Fibroblast of skin of back (primary cell): Measurements from ENCODE around the gene KDM5D. TPM values are rescaled to one million over a fixed set of nuclear protein-coding genes. Genes with fewer than 3 reads are reported as not detected.

Experiments
- DNase-seq: peaks from one replicate; pipeline ENCODE4 v3.0.0-alpha.2; 2013
- polyA plus RNA-seq, 2 experiments: library from polyadenylated mRNA; unstranded; fragments of 120-200 nt; gene quantifications; one replicate each; pipeline ENCODE4 v1.2.1, GENCODE V29; 2013; ENCODE audit not compliant: insufficient read length in 2 of 2

The KDM5D gene
- 14.5 TPM for polyA plus RNA-seq (2013, experiment 1 of 2; ENCODE audit: insufficient read length)
- polyA plus RNA-seq (2013, experiment 2 of 2; ENCODE audit: insufficient read length) = 18.2 TPM

DNA sequence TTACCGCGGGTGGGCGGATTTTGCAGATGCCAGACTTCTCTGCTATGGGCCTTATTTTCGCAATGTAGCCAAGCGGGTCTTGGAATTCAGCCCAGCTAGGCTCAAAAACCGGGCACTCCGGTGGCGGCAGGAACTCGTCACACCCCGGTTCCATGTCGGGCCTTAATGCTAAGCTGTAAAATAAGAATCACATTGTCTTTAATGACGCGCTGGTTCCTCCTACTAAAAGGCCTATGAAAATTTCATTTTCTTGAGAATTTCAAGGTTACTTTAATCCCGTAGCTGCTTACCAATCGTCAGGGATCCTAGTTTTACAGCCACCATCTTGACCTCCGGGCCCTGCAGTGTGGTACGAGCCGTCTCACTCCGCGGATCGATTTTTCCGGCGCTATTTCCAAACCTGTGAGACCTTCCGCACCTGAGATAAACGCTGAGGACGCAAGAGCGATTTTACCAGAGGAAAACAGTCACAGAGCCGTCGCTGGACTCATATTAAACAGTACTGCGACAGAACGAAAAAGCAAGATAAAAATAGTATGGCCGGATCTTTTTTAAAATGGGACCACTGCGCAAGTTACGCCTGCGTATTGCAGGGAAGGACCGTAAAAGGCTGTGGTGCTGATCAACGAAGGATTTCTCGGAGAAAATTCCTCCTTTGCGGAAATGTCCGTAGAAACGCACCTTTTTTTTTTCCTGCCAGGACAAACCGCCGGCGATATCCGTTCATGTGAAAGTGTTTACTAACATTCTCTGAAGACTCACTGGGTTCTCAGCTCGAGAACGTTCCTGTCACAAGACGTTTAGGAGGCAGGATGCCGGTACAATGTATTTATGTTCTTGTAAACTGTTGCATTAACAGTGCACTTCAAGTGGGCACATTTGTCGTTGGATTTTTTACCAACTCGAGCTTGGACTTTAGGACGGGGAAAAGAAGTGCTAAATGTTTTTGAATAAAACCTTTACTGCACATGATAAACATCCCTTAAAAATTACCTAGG is at the start of gene KDM5D:
TSS of gene KDM5D (minus strand) at position 346 of the 998 bp plus-strand sequence. CDS start at position 154, 192 bp downstream.
- DNase-seq = peak; percentile 71

DNA sequence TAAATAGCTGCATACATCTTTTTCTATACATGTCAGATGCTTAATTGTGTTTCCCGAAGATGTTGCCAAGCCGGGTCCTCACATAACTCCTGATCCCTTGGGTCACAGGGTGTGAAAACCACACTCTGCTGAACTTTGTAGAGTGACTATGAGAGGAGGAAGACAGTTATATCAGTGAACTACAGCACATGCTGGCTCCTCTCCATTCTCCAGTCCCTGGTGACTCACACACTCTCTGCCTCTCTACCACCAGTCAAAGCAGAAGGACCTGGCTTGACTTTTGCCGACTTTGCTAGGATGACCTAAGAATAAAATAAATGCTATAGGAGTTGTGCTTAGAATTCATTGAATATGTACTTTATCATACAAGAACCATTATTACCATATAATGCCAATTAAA is 23.8 kb upstream of the KDM5D start:
- DNase-seq = no peak

DNA sequence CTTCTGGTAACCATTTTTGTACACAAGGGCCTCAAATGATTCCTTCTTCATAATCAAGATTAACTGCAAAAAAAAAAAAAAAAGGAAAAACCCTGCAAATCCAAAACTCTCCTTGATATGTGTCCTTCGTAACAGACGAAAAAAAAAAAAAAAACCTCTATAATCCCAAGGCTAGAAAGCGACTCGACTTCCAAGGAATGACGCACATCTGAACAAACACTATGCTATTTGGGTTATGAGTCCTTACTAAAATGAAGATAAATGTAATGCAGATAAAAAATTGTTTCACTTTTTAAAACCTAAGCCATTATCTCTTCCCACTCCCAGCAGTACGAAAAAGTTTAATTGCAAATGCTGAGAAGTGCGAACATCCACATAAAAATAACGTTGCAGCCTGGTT is 1.2 kb downstream of the KDM5D start:
- peak; percentile 14 for DNase-seq

DNA sequence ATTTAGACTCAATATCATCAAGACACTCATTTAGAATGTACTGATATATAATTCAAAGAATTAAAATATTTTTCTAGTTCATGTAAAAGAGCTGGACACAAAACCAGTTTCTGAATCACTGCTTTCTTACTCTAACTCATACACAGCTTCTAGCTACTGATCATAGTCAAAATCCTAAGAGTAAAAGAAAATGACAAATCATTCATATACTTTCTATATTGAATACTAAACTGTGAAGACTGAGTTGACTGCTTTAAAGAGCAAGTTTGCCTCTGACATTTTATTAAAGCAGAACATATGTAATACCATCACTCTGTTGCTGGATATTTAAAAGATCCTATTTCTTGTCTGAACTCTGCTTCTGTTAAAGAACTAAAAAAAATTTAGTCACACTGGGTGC is 2.4 kb downstream of the KDM5D start:
- DNase-seq = no peak

DNA sequence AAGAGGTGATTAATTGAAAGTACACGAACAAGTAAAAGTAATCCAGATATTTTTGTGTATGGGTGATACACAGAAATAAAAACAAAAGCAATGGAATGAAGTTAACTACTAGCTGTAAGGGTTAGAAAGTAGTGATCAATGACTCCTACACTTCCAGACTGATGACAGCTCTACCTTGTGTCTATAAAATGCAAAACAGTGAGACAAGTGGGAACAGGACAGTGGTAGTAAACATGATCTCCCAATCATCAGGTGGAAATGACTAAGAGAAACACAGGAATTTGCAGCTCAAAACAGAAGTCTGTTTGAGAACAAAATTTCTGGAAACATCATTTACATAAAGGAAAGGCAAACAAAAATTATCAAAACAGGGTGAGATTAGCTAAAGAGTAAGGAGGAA is 10.1 kb downstream of the KDM5D start:
- no peak for DNase-seq

DNA sequence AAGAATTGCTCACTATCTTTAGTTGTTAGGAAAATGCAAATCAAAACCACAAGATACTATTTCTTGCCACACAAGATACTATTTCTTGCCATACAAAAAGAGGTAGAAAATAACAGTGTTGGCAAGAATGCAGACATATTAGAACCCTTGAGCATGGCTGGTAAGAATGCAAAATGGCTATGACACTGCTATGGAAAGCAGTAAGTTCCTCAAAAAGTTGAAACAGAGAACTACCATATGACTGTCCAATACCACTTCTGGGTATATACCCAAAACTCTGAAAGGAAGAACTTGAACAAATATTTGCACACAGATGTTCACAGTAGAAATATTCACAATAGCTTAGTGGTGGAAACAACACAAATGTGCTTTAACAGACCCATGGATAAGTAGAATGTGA is 26.6 kb downstream of the KDM5D start:
- no peak for DNase-seq

DNA sequence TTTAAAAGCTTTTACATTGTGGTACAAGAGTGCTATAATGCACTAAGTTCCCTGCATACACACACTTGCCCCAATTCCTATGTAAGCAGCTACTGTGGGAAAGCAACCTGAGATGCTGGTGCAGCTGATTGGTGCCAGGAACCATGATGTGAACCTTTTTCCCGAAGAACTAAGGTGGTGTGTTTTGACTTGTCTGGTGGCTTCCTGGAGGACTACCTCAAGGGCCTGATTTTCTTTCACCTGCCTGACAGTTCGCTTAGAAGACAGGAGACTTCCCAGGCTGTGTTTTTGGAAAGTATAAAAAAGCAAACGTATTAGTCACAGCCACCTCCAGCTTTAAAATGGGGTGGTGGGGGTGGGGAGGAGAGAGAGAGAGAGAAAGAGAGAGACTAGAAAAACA is 27.4 kb downstream of the KDM5D start:
- no peak for DNase-seq

DNA sequence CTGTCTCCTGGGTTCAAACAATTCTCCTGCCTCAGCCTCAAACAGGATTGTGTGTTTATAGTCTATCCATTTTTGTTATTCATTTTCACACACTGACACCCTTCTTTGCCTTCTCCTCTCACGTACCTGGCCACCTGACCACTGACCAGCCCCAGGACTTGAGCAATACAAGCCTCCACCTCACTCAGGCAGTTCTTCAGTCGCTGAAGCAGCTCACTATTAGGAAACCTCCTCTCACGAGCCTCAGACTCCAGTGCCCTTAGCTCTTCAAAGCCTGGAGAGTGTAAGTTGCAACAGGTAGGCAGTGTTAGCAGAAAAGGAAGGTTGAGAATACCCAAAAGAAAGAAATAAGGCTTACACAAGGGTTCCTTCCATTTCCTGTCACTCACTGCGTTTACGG is 29.3 kb downstream of the KDM5D start:
- no peak for DNase-seq

DNA sequence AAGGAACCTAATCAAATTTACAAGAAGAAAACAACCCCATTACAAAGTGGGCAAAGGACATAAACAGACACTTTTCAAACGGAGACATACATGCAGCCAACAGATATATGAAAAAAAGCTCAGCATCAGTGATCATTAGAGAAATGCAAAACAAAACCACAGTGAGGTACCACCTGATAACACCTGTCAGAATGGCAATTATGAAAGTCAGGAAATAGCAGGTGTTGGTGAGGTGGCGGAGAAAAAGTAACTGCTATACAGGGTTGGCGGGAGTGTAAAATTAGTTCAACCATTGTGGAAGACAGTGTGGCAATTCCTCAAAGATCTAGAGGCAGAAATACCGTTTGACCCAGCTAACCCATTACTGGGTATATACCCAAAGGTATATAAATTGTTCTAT is 31.1 kb downstream of the KDM5D start:
- no peak for DNase-seq

DNA sequence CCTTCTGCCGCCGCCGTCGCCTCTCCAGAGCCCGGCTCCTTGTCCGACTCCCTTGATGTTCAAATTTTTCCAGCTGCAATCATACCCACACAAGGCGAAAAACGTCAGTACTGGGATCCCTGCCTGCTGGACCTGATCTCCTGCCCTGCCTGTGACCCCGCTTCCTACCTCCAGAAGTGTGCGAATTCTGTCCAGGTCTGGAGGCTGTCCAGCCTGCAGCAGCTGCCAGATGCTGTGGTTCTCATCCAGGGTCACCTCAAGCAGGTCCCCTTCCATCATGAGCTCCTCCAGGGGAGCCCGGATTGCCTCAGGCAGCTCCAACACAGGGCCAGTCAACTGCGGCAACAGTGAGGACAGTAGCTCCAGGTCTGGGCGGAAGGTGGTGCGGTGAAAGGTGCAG is 38.3 kb downstream of the KDM5D start:
- DNase-seq = no peak

DNA sequence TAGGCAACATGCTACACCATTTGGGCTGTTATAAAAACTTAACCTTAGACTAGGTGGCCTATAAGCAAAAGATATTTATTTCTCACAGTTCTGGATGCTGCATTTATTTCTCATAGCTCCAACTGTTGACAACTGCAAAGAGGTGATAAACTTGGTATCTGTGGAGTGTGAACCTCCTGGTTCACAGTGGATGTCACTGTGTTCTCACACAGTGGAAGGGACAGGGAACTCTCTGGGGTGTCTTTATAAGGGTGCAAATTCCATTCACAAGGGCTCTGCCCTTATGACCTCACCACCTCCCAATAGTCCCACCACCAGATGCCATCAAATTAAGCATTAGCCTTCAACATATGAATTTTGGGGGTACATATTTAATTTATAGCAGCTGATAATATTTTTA is 46.0 kb downstream of the KDM5D start:
- DNase-seq = no peak

DNA sequence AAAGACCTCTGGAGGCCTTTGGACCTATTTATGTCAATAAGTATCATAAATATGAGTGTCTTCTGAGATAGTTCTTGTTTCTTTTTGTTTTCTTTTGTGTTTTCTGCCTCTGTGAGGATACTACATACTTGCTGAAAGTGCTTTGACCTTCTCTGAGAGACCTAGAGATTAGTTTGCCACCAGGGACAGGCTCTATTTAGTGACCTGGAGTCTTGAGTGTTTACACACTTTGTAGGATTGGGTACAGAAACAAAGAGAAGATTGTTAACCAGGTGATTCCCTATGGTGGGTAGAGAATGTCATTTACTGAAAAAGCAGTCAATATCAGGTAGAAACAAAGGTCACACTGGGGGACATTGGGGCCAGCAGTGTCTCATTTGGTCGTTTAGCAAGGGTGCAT is 63.7 kb downstream of the KDM5D start:
- DNase-seq = no peak
